IPS-18c (cell line): Measurements from ENCODE around the gene SETBP1.

Experiments
- H3K4me3 ChIP-seq: 2 replicates; pipeline ENCODE4 v1.7.0; 2013; ENCODE audit warnings: low read depth, mild to moderate bottlenecking, low read length, moderate library complexity; ENCODE audit not compliant: insufficient read depth
- H3K9me3 ChIP-seq: one replicate; pipeline ENCODE4 v1.6.1; 2013; ENCODE audit warnings: mild to moderate bottlenecking, low read length, moderate library complexity; ENCODE audit not compliant: control insufficient read depth, insufficient read depth

SETBP1 gene

GRCh38 chr18:45066886-45067285 lies 386.2 kb downstream of the SETBP1 start:
- H3K4me3 ChIP-seq, result no peak overlapping the region

GRCh38 chr18:45068400-45069094 lies 387.9 kb downstream of the SETBP1 start:
- Histone ChIP-seq H3K9me3 (no peaks in the 10 kb centered on the region), H3K4me3 (no peak overlapping the region)

More at GRCh38 chr18:45066886-45067285, 386.2 kb downstream of the SETBP1 start:
- no peaks in the 10 kb centered on the region for H3K9me3 ChIP-seq

GRCh38 chr18:45069546-45069945 lies 388.9 kb downstream of the SETBP1 start:
- no peaks in the 10 kb centered on the region for H3K9me3 ChIP-seq
- no peak overlapping the region for H3K4me3 ChIP-seq

- no peak overlapping the region for H3K4me3 ChIP-seq
These were observed 391.3 kb downstream of the SETBP1 start for GRCh38 chr18:45071956-45072355.

GRCh38 chr18:45073556-45073955 lies 392.9 kb downstream of the SETBP1 start:
- Histone ChIP-seq H3K9me3 (no peaks in the 10 kb centered on the region), H3K4me3 (no peak overlapping the region)

More at GRCh38 chr18:45071956-45072355, 391.3 kb downstream of the SETBP1 start:
- H3K9me3 ChIP-seq, result no peaks in the 10 kb centered on the region

- Histone ChIP-seq H3K4me3 (no peak overlapping the region), H3K9me3 (no peaks in the 10 kb centered on the region)
These were observed 401.0 kb downstream of the SETBP1 start for GRCh38 chr18:45081566-45082181.

GRCh38 chr18:45083226-45083855 lies 402.7 kb downstream of the SETBP1 start:
- H3K4me3 ChIP-seq, result no peak overlapping the region
- no peaks in the 10 kb centered on the region for H3K9me3 ChIP-seq

- Histone ChIP-seq H3K9me3 (no peaks in the 10 kb centered on the region), H3K4me3 (no peak overlapping the region)
These were observed 403.5 kb downstream of the SETBP1 start for GRCh38 chr18:45084206-45084605.

GRCh38 chr18:45085916-45086624 lies 405.4 kb downstream of the SETBP1 start:
- Histone ChIP-seq H3K4me3 (no peak overlapping the region; the same call in 1 of the 2 replicates), H3K9me3 (no peaks in the 10 kb centered on the region)

GRCh38 chr18:45086777-45087176 lies 406.1 kb downstream of the SETBP1 start:
- Histone ChIP-seq H3K4me3 (no peak overlapping the region), H3K9me3 (no peaks in the 10 kb centered on the region)

GRCh38 chr18:45090526-45091140 lies 409.9 kb downstream of the SETBP1 start:
- no peak overlapping the region for H3K4me3 ChIP-seq
- no peaks in the 10 kb centered on the region for H3K9me3 ChIP-seq

- Histone ChIP-seq H3K4me3 (no peak overlapping the region), H3K9me3 (no peaks in the 10 kb centered on the region)
These were observed 419.8 kb downstream of the SETBP1 start for GRCh38 chr18:45100321-45101105.

GRCh38 chr18:45102126-45102525 lies 421.4 kb downstream of the SETBP1 start:
- H3K4me3 ChIP-seq, result no peak overlapping the region

GRCh38 chr18:45102863-45103262 lies 422.2 kb downstream of the SETBP1 start:
- no peak overlapping the region for H3K4me3 ChIP-seq

More at GRCh38 chr18:45102126-45102525, 421.4 kb downstream of the SETBP1 start:
- H3K9me3 ChIP-seq, result no peaks in the 10 kb centered on the region

GRCh38 chr18:45103319-45104048 lies 422.8 kb downstream of the SETBP1 start:
- no peak overlapping the region for H3K4me3 ChIP-seq
- H3K9me3 ChIP-seq, result no peaks in the 10 kb centered on the region

More at GRCh38 chr18:45102863-45103262, 422.2 kb downstream of the SETBP1 start:
- no peaks in the 10 kb centered on the region for H3K9me3 ChIP-seq

GRCh38 chr18:45104049-45104395 lies 423.3 kb downstream of the SETBP1 start:
- no peaks in the 10 kb centered on the region for H3K9me3 ChIP-seq
- H3K4me3 ChIP-seq, result no peak overlapping the region
